A549 (cell line): ENCODE results near the gene TRABD2B. TPM values are rescaled to one million over a fixed set of nuclear protein-coding genes. Genes with fewer than 3 reads are reported as not detected.

Experiments used
- ATAC-seq, 2 experiments: fragments of 200-7000 bp in 1 of 2; fragments of >200 bp in 1 of 2; cut with Nextera tagmentation in 1 of 2; cut with Tn5 transposase in 1 of 2; 3 replicates each; pipeline versions ENCODE4 v1.8.0 to v1.9.1; 2018 to 2020; ENCODE audit warnings: mild to moderate bottlenecking in 1 of 2, moderate library complexity in 1 of 2
- CTCF ChIA-PET: fragments of 300-600 bp; sonication (Branson Sonifier 250); formaldehyde crosslinking; extraction: SDS; loops from one replicate; lab custom pipeline; 2021; ENCODE audit warnings: antibody characterized with exemption, inconsistent platforms; lab: Yijun Ruan, JAX
- POLR2A ChIA-PET: fragments of 350-600 bp; formaldehyde crosslinking; extraction: SDS; loops from one replicate; lab custom pipeline; 2021; ENCODE audit warnings: antibody characterized with exemption, inconsistent platforms; lab: Yijun Ruan, JAX
- DNase-seq, 2 experiments: peaks; one replicate each; pipeline versions ENCODE4 v3.0.0 to v3.0.0-alpha.2; 2011 to 2016; ENCODE audit warnings: low read depth in 1 of 2, low spot score in 1 of 2
- FAIRE-seq: peaks from 2 replicates; lab custom pipeline; 2011; peaks lifted over from hg19 to GRCh38; lab: Jason Lieb, UNC
- H3K27ac ChIP-seq, 2 experiments: fragments of >200 bp; sonication (Bioruptor Twin); formaldehyde crosslinking; 3 replicates each; pipeline ENCODE4 v1.5.1; 2016 to 2017
- H3K4me1 ChIP-seq: fragments of >200 bp; sonication (Bioruptor Twin); formaldehyde crosslinking; 3 replicates; pipeline ENCODE4 v1.6.1; 2016
- H3K4me2 ChIP-seq: fragments of >200 bp; sonication (Bioruptor Twin); formaldehyde crosslinking; 3 replicates; pipeline ENCODE4 v1.6.1; 2016
- H3K4me3 ChIP-seq: fragments of >200 bp; sonication (Bioruptor Twin); formaldehyde crosslinking; 3 replicates; pipeline ENCODE4 v1.5.1; 2016
- H3K9me3 ChIP-seq: fragments of >200 bp; sonication (Bioruptor Twin); formaldehyde crosslinking; 3 replicates; pipeline ENCODE4 v1.6.1; 2016
- BHLHE40 ChIP-seq: IDR thresholded peaks from 2 replicates; pipeline ENCODE4 v1.6.1; 2012; ENCODE audit warnings: low read depth, low read length, inconsistent platforms
- CHD2 ChIP-seq: fragments of 150-350 bp; IDR thresholded peaks from 2 replicates; pipeline ENCODE4 v1.6.1; 2014; ENCODE audit warnings: low read length; ENCODE audit not compliant: partially characterized antibody
- CTCF ChIP-seq: fragments of >200 bp; sonication (Bioruptor Twin); formaldehyde crosslinking; IDR thresholded peaks from 3 replicates; pipeline ENCODE4 v1.5.1; 2016
- EHF ChIP-seq: fragments of 250-450 bp; sonication (Bioruptor Pico); IDR thresholded peaks from 2 replicates; pipeline ENCODE4 v1.5.0; 2020; ENCODE audit warnings: mild to moderate bottlenecking
- ESRRA ChIP-seq: fragments of 150-350 bp; IDR thresholded peaks from 2 replicates; pipeline ENCODE4 v1.6.1; 2014; ENCODE audit warnings: mild to moderate bottlenecking, low read length, borderline replicate concordance
- FOSL2 ChIP-seq, 2 experiments: fragments of 450-650 bp in 1 of 2; fragments of >200 bp in 1 of 2; sonication (Bioruptor Twin) in 1 of 2; formaldehyde crosslinking; IDR thresholded peaks; 2 replicates each; pipeline versions ENCODE4 v1.5.0 to v1.6.1; 2016 to 2020; ENCODE audit warnings: mild to moderate bottlenecking in 1 of 2, moderate library complexity in 1 of 2
- HOXB5 ChIP-seq: fragments of 250-450 bp; sonication (Bioruptor Pico); IDR thresholded peaks from 2 replicates; pipeline ENCODE4 v1.5.0; 2020; ENCODE audit warnings: mild to moderate bottlenecking, moderate library complexity
- KDM1A ChIP-seq: fragments of 200-600 bp; sonication (generic); IDR thresholded peaks from 2 replicates; pipeline ENCODE4 v1.6.1; 2016; ENCODE audit warnings: low read depth, mild to moderate bottlenecking
- KDM5A ChIP-seq: fragments of 200-600 bp; sonication (generic); IDR thresholded peaks from 2 replicates; pipeline ENCODE4 v1.6.1; 2016; ENCODE audit warnings: antibody characterized with exemption, mild to moderate bottlenecking
- NFE2L2 ChIP-seq: fragments of 150-350 bp; conservative IDR thresholded peaks from 2 replicates; pipeline ENCODE4 v1.6.1; 2014; ENCODE audit warnings: low read length
- NR3C1 ChIP-seq: fragments of >200 bp; sonication (Bioruptor Twin); formaldehyde crosslinking; IDR thresholded peaks from 3 replicates; pipeline ENCODE4 v1.6.1; 2017
- RAD21 ChIP-seq, 2 experiments: fragments of >200 bp in 1 of 2; sonication (Bioruptor Twin) in 1 of 2; formaldehyde crosslinking in 1 of 2; IDR thresholded peaks in 1 of 2; conservative IDR thresholded peaks in 1 of 2; 2 replicates in 1 of 2; 3 replicates in 1 of 2; pipeline ENCODE4 v1.6.1; 2012 to 2018; ENCODE audit warnings: inconsistent platforms in 1 of 2
- SMC3 ChIP-seq: fragments of >200 bp; sonication (Bioruptor Twin); formaldehyde crosslinking; IDR thresholded peaks from 3 replicates; pipeline ENCODE4 v1.6.1; 2018; ENCODE audit warnings: inconsistent platforms
- WGBS: methylation state at CpG from one replicate; pipeline ENCODE4 v1.1.6; 2017; ENCODE audit errors: missing lambda C conversion rate; 5-methylcytosine and 5-hydroxymethylcytosine counted together
- polyA plus RNA-seq, 4 experiments: library from polyadenylated mRNA; depleted of rRNA in 3 of 4; stranded (reverse); fragments of >200 nt; fragmentation: RNase III in 1 of 4; extraction: RNeasy Plus Mini Kit Qiagen cat#74134 plus additional on column Dnase treatment in 1 of 4; gene quantifications; 2 replicates in 3 of 4; 3 replicates in 1 of 4; pipeline ENCODE4 v1.2.3, GENCODE V29; 2011 to 2017
- TF ChIP-seq, protein P1 (sequence below): fragments of 250-450 bp; sonication (Bioruptor Pico); IDR thresholded peaks from 2 replicates; pipeline ENCODE4 v1.5.0; 2020; ENCODE audit warnings: low read depth, mild to moderate bottlenecking, moderate library complexity

TRABD2B gene
- polyA plus RNA-seq, 2 of the 4 experiments (the other 2 are of a cell fraction), result 0.04 to 0.21 TPM

DNA sequence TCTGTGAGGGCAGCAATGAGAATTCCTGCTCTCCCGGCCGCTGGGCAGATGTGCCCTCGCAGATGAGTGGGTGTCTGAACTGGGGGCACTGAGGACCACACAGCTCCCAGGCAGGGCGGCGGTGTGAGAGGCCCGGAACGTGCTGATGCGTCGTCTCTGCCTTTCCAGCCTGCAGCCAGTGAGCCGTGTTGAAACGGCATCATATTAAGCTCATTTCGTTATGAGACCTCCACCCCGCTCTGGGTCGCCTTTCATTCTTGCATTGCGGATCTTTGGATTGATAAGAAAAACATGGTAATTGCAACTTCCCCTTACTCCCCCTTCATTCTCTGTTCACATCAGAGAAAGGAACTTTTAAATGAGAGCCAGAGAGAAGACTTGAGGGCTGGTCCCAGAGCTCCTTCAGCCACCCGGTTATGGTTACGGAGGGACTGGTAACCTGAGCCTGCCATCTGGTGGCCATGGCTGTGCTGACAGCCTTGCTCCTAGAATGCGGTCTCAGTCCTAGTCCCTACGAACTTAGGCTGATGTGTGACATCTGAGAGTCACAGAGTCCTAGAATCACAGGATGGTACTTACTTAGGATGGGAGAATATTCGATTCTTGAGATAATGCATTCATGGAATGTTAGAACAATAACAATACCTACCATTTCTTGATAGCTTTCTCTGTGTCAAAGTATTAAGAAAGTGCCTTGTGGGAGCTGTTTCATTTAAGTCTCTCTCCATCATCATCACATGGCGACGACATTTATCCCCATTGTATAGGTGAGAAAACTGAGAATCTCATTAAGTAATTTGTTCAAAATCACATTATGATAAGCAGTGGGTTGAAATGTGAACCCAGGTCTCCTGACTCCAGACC, 271.0 kb downstream of the TRABD2B start:
- H3K4me3 ChIP-seq, result no peak overlapping the region
- ChIA-PET POLR2A (interaction anchor here (0.6 to 1.0 kb wide), 4 partner anchors 285 to 392 kb away, joined by 3 to 4 read pairs (median 3); partner anchors contain the start of gene CMPK1), CTCF (interaction anchor here (0.6 to 17.4 kb wide), 49 partner anchors 9 to 551 kb away, joined by 3 to 313 read pairs (median 4); partner anchors contain the start of genes FOXD2 and FOXE3)
- H3K9me3 ChIP-seq, result no peaks in the 10 kb centered on the region
- ATAC-seq, result peak; percentile 91 to 94
- H3K27ac ChIP-seq, result no peak overlapping the region
- FAIRE-seq, result peak; percentile 73
- peak; percentile 74 to 82 for DNase-seq
- H3K4me2 ChIP-seq, result peak overlapping the region; percentile 65
- 15% methylated on average over 13 of the region's 22 CpGs for WGBS
- TF ChIP-seq HOXB5 (CRISPR knock-in tag) (no peak), RAD21 (conservative IDR thresholded peaks at IDR 0.05 in 1 of 2, IDR thresholded peaks at IDR 0.05 in 1 of 2) (peak; percentile 76 to 81), CTCF (peak; percentile 76), CHD2 (no peak), SMC3 (peak; percentile 85), BHLHE40 (no peak)
- H3K4me1 ChIP-seq, result peaks cover 22% of the 10 kb centered on the region; the same call in 2 of the 3 replicates

GRCh38 chr1:47725511-47725991, 271.6 kb downstream of the TRABD2B start:
- TF ChIP-seq NR3C1 (no peak), ESRRA (no peak), KDM1A (no peak), KDM5A (no peak), NFE2L2 (no peak), SMC3 (no peak), FOSL2 (IDR thresholded peaks at IDR 0.05) (no peak), FOSL2 (CRISPR knock-in tag; IDR thresholded peaks at IDR 0.05) (no peak)
- TF ChIP-seq, protein P1, sequence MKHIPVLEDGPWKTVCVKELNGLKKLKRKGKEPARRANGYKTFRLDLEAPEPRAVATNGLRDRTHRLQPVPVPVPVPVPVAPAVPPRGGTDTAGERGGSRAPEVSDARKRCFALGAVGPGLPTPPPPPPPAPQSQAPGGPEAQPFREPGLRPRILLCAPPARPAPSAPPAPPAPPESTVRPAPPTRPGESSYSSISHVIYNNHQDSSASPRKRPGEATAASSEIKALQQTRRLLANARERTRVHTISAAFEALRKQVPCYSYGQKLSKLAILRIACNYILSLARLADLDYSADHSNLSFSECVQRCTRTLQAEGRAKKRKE, result no peak

GRCh38 chr1:47725000-47725473, 272.1 kb downstream of the TRABD2B start:
- POLR2A ChIA-PET, result no interaction called here

More at GRCh38 chr1:47725511-47725991, 271.6 kb downstream of the TRABD2B start:
- peaks cover 22% of the 10 kb centered on the region; the same call in 2 of the 3 replicates for H3K4me1 ChIP-seq
- POLR2A ChIA-PET, result interaction anchor here (0.6 to 1.0 kb wide), 2 partner anchors 284 to 392 kb away, joined by 3 to 4 read pairs; partner anchors contain the start of gene CMPK1
- 32% methylated on average over 4 of the region's 13 CpGs for WGBS
- ATAC-seq (peak; percentile 33 to 56), FAIRE-seq (no peak), DNase-seq (no peak)
- H3K27ac ChIP-seq, result peak overlapping the region in 1 of 2 experiments; percentile 56; a peak in 1 of 6 replicates
- CTCF ChIA-PET, result interaction anchor here (0.6 to 17.4 kb wide), 44 partner anchors 9 to 550 kb away, joined by 3 to 313 read pairs (median 4); partner anchors contain the start of genes FOXD2 and FOXE3
- H3K4me3 ChIP-seq, result peak overlapping the region; percentile 38
- peak overlapping the region; percentile 65 for H3K4me2 ChIP-seq
- no peaks in the 10 kb centered on the region for H3K9me3 ChIP-seq

More at GRCh38 chr1:47725000-47725473, 272.1 kb downstream of the TRABD2B start:
- FAIRE-seq (no peak), DNase-seq (peak; percentile 31), ATAC-seq (peak; percentile 73 to 86)
- CTCF ChIA-PET, result interaction anchor here (1.4 to 17.4 kb wide), 6 partner anchors 9 to 292 kb away, joined by 4 to 313 read pairs (median 24); partner anchors contain the start of gene FOXD2
- H3K9me3 ChIP-seq, result no peaks in the 10 kb centered on the region
- peak overlapping the region; percentile 65 for H3K4me2 ChIP-seq
- H3K4me1 ChIP-seq, result peaks cover 22% of the 10 kb centered on the region; the same call in 2 of the 3 replicates
- peak overlapping the region in 1 of 2 experiments; percentile 56; a peak in 2 of 6 replicates for H3K27ac ChIP-seq
- WGBS, result no CpG with 5 or more reads among the region's 45 CpGs
- TF ChIP-seq SMC3 (0 out of 3 replicates have a peak, but pooled peaks have one; percentile 5), EHF (CRISPR knock-in tag) (no peak)
- peak overlapping the region; percentile 38 for H3K4me3 ChIP-seq
